ENCODE measurements around the gene HIVEP3. TPM values are rescaled to one million over a fixed set of nuclear protein-coding genes. Genes with fewer than 3 reads are reported as not detected.

HIVEP3 gene
- total RNA-seq, 4 donors from 2014 or later, result 4.2 to 6.5 (median 4.7) TPM

DNA sequence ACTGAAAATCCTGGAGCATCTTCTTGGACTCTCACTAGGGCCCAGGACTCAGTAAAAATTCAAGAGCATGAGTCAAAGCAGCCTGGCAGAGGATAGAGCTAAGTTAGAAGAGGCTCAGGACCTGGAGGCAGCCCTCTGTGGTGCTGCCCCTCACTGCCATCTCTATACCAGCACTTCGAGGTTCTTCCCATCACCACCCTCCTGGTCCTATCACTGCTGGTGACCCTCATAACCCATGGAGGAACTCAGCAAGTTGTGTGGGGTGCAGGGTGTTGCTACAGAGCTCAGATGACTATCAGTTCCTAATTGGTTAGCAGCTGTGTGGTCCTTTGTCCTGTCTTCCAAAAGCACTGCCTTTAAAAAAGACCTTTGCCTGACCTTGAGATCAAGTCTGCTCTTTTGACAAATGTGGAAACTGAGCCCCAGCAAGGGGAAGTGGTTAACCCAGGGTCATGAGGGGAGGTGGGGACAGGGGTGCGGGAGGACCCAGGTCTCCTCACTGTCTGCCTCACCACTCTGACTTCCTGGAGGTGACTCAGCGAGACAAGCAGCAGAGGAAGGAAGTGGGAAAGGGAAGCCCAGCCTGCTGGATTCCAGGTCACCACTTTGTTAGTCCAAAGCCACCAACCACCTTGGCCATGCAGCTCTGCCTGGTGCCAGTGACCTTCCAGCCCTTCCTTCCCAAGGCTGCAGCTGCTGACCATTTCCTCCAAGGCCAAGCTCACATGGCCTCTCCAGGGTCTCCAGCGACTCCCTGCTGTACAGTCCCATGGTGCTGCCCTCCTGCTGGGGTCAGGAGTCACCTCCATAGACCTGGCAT is 234.8 kb downstream of the HIVEP3 start:
- H3K4me1 ChIP-seq, result peaks cover 0 to 31% (median 7%) of the 10 kb centered on the region in 4 donors
- H3K27ac ChIP-seq, result no peak overlapping the region
- H3K9me3 ChIP-seq, result no peaks in the 10 kb centered on the region
- H3K36me3 ChIP-seq, result no peaks in the 10 kb centered on the region
- 62 to 80% methylated on average over 4 of the region's 4 CpGs for WGBS, 2 donors
- no peak for DNase-seq (ENCODE audit: low spot score in 2 of 2)
- no peak for TF ChIP-seq POLR2A (IDR thresholded peaks at IDR 0.05)
- TF ChIP-seq EP300 (IDR thresholded peaks at IDR 0.05), result no peak
- TF ChIP-seq CTCF (IDR thresholded peaks at IDR 0.05), result no peak
- H3K27me3 ChIP-seq, result no peaks in the 10 kb centered on the region
- H3K4me3 ChIP-seq, result no peak overlapping the region

- WGBS, 2 donors, result 90 to 92% methylated on average over 6 of the region's 6 CpGs
- H3K36me3 ChIP-seq, result no peaks in the 10 kb centered on the region
- H3K27ac ChIP-seq, result no peak overlapping the region
- H3K27me3 ChIP-seq, result no peaks in the 10 kb centered on the region
- TF ChIP-seq POLR2A (IDR thresholded peaks at IDR 0.05) (no peak), CTCF (IDR thresholded peaks at IDR 0.05) (no peak), EP300 (IDR thresholded peaks at IDR 0.05) (no peak)
- H3K4me1 ChIP-seq, result peaks cover 0 to 40% (median 14%) of the 10 kb centered on the region in 4 donors
- no peaks in the 10 kb centered on the region for H3K9me3 ChIP-seq
- no peak overlapping the region for H3K4me3 ChIP-seq
- DNase-seq (ENCODE audit: low spot score in 2 of 2), result no peak
Observed at GRCh38 chr1:41682845-41683625, 235.7 kb downstream of the HIVEP3 start.

GRCh38 chr1:41682149-41682548 is 236.6 kb downstream of the HIVEP3 start:
- 90 to 95% methylated on average over 5 of the region's 5 CpGs for WGBS, 2 donors
- H3K27me3 ChIP-seq, result no peaks in the 10 kb centered on the region

DNA sequence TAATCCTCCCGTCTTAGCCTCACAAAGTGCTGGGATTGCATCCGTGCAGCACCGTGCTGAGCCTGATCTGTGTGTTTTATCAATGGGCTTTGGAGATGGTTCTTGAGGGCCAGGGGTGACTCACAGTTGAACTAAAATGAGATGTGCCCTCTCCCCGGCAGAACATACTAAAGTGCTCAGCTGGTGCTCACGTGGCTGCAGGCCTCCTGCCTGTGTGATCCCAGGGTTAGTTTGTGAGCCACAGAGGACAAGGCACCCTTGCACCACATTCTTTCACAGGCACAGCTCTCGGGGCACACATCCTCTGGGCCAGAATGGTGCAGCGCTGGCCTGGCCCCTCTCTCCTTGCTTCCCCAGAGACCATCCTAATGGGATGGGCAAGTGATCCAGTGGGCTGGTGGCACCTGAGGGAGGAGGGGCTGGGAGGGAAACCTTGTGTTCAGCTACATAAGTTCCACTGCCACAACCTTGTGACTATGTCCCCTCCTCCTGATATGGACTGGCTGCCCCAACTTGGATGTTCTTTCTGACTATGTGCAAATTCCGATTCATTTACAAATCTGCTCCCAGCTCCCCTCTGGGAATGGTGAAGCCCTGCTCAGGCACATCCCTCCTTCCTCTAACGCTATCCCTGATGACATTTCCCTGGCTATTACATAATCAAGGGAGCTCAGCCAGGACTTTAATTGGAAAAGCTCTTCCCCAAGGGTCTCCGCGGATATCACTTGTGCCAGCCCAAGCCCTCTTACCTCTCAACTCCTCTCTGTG is 237.2 kb downstream of the HIVEP3 start:
- TF ChIP-seq CTCF (IDR thresholded peaks at IDR 0.05) (no peak), EP300 (IDR thresholded peaks at IDR 0.05) (peak in 1 of 2 donors; percentile 30)
- no peaks in the 10 kb centered on the region for H3K36me3 ChIP-seq
- no peaks in the 10 kb centered on the region for H3K9me3 ChIP-seq
- peak; percentile 41 to 56 for DNase-seq (ENCODE audit: low spot score in 2 of 2)
- H3K27me3 ChIP-seq, result no peaks in the 10 kb centered on the region
- H3K4me1 ChIP-seq, result peaks cover 0 to 48% (median 19%) of the 10 kb centered on the region in 4 donors
- H3K4me3 ChIP-seq, result no peak overlapping the region
- 67 to 79% methylated on average over 10 to 11 of the region's 11 CpGs for WGBS, 2 donors
- H3K27ac ChIP-seq, result no peak overlapping the region

More at GRCh38 chr1:41682149-41682548, 236.6 kb downstream of the HIVEP3 start:
- no peaks in the 10 kb centered on the region for H3K9me3 ChIP-seq
- no peaks in the 10 kb centered on the region for H3K36me3 ChIP-seq
- no peak for DNase-seq (ENCODE audit: low spot score in 2 of 2)
- TF ChIP-seq EP300 (IDR thresholded peaks at IDR 0.05) (no peak), CTCF (IDR thresholded peaks at IDR 0.05) (no peak), POLR2A (IDR thresholded peaks at IDR 0.05) (no peak)
- H3K27ac ChIP-seq, result no peak overlapping the region
- peaks cover 0 to 48% (median 19%) of the 10 kb centered on the region in 4 donors for H3K4me1 ChIP-seq
- no peak overlapping the region for H3K4me3 ChIP-seq

All from tibial nerve (tissue), 4 donors.